ENCODE data around the gene F12.
"Not testable (repeated sequence)": the region's sequence is repeated elsewhere in the genome, so short reads cannot be mapped to it uniquely, and the experiment has no call there.

Gene F12

DNA sequence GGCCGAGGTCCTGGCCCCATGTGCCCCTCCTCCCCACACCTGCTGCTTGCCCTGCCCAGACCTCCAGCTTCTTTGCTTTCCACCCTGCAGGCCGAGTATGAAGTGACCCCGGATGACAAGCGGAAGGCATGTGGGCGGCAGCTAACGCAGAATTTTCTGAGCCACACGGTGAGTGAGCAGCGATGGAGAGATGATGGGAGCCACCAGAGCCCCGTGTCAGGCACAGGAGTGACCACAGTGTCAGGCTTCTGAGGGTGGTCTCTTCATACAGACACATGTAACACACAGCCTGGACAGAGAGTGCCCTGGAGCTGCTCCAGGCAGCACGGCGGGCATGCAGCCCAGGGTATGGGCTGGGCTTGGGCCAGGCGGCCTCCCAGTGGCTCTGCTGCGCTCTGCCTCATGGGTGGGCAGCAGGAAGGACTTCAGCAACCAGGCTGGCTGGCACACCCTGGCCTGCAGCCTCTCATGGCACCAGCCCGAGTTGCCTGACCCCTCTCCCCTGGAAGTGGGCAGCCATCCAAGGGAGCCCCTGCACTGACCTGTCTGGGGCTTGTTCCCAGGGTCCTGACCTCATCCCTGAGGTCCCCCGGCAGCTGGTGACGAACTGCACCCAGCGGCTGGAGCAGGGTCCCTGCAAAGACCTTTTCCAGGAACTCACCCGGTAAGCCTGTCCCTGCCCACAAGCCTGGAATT lies 22.9 kb upstream of the F12 start:
- no peak for DNase-seq (ENCODE audit: low read depth)

DNA sequence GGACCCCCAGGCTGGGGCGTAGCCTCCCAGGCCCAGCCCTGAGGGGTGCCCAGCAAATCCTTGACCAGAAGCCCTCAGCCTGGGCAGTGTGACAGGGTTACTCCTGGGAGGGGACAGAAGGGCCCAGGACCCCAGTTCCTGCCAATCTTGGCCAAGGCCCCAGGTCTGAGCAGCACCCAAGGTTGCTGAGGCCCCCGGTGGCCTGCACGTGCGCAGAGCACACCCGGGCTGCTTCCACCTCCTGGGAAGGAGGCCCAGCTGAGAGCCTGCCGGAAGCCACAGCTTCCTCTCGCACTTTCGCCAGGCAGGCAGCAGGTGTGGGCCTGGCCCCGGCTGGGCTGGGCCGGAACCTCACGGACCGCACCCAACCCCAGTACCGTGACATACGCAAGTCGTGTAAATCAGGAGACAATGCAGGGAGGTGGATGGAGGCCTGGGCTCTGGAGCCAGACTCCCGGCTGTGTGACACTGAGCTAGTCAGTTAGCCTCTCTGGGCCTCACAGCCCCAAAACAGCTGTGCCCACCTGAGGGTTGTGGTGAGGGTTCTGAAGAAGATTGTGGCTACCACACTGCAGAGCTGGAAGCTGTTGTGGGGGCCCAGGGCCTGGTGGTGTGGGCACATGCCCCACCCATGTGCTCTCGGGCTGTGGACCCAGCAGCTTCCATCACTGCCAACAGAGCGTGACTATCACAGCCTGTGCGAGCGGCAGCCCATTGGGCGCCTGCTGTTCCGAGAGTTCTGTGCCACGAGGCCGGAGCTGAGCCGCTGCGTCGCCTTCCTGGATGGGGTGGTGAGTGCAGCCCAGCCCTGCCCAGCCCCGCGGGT lies 22.2 kb upstream of the F12 start:
- no peak for DNase-seq (ENCODE audit: low read depth)

DNA sequence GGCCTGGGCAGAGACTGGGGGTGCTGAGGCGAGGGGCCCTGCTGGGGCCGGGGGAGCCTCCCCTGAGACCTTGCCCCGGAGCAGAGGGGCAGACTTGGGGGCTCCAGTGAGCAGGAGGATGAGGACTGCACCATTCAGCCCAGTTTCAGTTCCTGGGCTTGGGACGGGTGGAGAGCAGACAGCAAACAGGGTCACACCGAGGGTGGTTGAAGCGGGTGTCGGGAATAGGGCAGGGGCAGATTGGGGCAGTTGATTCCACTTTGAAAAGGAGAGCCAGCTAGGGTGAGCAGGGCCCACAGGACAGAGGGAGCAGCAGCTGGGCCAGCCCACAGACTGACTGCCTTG lies 21.6 kb upstream of the F12 start:
- DNase-seq (ENCODE audit: low read depth) = no peak

DNA sequence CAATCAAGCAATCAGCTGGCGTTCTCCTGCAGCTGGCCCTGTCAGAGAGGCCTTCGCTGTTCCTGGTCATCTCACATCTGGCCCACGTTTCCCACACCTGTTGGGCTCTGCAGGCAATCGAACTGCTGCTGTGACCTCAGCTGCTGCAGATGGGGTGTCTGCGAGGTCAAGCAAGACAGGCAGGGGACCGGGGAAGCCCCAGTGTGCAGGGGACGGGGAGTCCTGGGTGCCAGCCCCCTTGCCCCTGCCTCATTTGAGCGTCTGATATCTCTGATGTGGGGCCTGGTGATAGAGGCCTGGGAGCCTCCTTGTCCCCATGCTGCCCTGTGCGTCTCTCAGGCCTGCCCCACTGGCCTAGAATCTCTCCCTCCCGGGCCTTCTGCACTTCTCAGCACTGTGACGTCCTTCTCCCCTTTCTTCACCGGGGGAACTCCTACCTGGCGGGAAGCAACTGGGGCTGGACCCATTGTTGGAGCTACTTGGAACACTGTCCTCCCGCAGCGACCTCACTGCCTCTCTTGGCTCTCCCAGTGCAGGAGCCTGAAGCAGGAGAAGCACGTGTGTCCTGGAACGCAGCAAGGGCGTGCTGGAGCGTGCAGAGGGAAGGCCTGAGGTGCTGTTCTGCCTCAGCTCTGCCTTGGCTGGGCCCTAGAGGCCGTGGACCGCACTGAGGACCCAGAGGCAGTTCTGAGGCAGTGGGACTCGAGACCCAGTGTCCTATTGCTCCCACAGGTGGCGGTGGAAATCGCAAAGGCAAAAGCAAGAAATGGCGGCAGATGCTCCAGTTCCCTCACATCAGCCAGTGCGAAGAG lies 21.0 kb upstream of the F12 start:
- no peak for DNase-seq (ENCODE audit: low read depth)

DNA sequence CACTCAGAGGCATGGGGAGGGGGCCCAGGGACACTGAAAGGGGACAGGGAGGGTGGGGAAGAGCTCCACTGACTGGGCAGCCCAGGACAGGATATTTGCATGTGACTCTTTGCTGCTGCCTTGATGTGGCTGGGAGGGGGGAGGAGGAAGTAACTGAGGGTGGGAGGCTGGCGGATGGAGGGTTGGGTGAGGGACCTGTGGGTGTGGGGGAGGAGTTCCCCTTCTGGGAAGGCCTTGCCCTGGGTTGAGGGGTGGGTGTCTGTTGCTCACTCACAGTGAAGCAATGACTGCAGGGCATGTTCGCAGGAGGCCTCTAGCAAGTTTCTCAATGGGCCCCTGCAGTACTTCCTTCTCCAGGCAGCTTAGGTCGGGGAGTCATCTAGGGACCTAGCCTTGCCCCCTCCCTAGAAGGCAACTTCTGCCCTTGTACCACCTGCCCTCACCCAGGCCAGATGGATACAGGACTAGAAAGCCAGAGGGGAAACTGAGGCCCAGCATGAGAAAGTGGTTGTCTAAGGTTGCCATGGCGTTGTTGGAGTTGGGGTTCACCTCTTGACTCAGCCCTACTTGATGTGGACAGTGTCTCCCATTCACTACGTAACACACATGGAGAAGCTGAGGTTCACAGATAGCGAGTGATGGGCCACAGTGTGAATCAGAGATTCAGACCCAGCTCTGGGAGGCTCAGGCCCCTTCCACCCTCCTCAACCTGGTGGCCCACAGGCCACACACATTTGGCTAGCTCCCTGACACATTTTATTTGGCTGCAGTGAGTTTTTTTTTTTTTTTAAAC lies 20.1 kb upstream of the F12 start:
- peak; percentile 66 for DNase-seq (ENCODE audit: low read depth)

DNA sequence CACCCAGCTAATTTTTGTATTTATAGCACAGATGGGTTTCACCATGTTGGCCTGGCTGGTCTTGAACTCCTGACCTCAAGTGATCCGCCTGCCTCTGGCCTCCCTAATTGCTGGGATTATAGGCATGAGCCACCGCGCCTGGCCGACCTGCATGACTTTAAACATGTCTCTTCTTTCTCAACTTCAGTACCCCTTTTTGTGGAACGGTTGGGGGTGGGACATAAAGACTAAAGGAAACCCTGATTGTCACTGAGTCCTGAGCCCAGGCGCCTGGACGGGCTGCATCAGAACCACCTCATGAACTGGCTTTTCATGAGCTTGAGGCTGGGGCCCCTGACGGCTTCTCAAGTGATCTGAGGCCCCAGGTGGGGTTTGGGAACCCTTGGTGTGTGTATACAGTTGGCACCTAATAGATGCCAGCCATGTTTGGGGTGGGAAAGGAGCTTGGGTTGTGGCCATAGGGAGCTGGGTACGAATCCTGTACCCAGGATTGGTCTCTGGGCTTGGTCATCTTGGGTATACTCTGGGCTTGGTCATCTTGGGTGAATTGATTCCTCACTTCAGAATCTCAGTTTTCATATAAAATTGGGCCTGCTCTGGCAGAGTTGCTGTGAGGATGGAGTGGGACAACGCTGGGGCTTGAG lies 19.3 kb upstream of the F12 start:
- DNase-seq (ENCODE audit: low read depth) = no peak

DNA sequence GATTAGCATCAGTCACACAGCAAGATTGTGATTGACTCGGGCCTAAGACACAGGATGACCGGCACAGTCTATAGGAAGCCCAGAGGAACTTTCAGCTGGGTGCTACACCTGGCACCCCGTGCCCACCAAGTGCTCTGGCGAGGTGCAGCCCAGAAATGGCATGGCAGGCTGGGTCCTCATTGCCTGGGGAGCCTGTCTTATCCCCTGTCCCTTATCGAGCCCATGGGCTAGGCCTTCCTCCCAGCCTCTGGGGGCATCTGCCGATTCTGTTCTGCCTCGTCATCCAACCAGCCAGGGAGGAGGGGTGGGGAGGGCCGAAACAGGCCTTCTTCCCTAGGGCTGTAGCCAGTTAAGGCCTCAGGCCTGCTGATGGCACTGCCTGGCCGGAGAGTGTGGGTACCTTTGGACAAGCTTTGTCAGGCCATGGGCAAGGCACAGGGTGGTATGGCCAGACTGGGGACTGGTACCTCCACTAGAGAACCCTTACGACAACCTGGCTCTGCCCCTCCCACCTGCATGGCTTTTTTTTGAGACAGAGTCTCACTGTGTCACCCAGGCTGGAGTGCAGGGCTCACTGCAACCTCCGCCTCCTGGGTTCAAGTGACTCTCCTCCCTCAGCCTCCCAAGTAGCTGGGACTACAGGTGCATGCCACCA lies 18.7 kb upstream of the F12 start:
- DNase-seq (ENCODE audit: low read depth) = no peak

DNA sequence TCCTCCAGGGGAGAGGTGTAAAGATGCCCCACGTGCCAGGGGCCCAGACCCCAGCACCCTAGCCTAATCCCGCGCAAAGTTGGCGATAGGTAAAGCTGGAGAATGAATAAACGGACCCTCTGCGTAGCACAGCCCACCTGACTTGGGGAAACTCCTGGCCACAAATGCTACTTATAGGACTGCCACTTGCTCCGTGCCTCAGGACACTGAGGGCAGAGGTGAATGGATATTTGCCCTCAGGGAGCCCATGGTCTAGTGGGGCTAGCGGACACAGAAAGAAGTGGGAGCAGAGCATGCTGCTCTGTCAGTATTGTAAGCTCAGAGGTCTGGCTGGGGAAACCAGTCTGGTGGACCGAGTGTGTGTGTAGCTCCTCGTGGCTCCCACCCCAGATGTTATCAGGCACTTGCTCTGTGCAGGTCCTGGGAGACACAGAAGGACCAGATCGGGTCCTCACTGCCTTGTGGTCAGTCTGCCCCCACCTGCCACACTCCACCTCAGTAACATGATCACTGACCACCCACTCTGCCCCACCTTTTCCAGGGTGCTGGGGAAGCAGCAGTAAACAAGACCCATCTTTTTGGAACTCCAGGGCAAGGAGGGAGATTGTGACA lies 18.0 kb upstream of the F12 start:
- no peak for DNase-seq (ENCODE audit: low read depth)

DNA sequence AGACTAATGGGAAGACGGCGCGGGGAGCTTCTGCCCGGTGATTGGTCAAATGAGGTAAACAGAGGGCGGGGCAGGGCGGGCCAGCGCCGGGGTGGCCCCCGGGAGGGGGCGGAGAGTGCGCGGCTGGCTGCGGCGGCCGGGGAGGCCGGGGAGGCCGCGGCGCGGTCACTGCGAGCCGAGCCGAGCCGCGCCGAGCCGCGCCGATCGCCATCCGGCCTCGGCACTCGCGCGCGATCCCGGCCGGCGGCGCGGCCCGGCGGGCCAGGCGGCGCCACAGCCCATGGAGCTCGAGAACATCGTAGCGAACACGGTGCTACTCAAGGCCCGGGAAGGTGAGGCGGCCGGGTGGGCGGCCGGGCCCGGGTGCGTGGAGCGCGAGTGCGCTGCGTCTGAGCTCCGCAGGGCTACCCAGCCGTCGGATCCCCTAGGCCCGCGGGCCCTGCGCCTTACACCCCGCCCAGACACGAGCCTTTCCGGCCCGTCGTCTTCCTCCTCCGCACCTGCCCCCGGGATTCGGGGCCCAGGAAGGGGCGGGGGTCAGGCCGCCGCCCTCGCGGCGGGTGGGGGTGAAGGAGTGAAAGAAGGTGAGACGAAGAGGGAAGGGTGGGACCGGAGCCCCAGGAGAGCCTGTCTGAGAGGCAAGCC lies 17.3 kb upstream of the F12 start, which contains the start of gene GRK6:
GRK6 (plus strand) TSS at position 111 of the 645 bp plus-strand sequence; CDS start at position 281, 170 bp downstream.
- DNase-seq (ENCODE audit: low read depth) = no peak

DNA sequence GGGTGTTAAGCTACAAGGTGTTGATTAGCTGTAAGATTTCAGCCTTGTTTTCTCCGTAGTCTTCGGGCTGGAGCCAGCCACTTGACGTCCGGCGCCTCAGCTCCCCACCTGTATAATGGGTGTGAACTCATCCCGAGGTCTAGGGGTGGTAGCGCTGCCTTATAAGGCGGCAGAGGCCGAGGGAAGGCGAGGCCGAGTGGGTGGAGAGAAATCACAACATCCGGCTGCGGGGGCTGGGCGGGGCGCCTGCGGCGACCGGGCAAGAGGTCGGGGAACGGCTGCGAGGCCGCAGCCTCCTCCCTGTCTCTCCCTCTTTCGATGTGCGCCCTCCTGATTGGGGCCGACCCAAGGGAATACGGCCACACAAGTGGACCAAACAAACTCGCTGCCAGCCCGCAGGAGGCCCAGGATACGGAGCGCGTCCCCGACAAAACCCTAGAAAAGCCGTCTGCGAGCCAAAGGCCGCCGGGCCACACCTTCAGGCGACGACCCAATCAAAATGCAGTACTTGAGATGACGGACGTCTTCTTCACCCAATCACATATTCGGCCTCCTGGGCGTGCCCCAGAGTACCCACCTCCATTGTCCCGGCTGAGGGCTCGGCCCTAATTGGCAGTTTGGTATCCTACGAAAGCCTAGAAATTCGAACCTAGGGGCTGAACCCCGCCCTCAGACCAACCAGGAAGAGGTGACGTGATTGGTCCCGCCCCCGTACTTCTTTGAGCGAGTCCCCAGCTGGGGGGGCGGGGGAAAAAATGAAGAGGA lies 16.6 kb upstream of the F12 start:
- DNase-seq (ENCODE audit: low read depth) = peak; percentile 100

DNA sequence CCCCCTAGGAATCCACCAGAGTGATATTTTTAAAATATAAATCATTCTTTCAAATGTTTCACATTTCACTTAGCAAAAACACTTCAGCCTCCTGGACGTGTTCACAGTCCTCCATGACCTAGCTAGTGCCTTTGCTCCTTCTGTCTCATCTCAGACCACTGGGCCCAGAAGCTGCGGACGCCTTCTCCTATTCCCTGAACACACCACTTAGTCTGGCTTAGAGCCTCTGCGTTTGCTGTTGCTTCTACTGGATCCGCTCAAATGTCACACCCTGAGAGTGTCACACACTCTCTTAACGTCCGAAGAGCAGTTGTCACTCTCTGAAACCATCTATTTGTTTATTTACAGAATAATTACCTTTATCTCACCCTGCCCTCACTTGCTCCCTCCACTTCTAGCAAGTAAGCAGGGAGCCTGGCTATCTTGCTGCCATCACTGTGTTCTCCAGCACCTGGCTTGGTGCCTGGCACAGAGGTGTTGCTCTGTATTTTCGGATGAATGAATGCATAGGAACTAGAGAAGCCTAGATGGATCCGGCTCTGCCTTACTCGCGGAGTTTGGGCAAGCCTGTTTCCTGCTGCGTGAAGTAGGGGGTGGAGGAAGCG lies 15.9 kb upstream of the F12 start:
- no peak for DNase-seq (ENCODE audit: low read depth)

DNA sequence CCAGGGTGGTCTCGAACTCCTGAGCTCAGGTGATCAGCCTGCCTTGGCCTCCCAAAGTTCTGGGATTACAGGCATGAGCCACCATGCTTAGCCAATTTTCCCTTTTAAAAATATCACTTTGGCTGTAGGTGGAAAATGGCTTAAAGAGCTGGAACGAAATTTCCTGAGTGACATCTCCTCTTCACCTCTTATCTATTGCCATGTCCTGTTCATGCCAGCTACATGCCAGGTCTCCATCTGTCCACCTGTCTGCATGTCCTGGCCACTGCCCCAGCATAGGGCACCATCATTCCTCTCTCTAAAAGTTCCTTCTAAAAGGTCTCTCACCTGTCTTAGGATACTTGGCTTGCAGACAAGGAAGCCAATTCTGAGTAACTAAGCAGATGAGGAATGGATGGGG lies 14.3 kb upstream of the F12 start:
- no peak for DNase-seq (ENCODE audit: low read depth)

DNA sequence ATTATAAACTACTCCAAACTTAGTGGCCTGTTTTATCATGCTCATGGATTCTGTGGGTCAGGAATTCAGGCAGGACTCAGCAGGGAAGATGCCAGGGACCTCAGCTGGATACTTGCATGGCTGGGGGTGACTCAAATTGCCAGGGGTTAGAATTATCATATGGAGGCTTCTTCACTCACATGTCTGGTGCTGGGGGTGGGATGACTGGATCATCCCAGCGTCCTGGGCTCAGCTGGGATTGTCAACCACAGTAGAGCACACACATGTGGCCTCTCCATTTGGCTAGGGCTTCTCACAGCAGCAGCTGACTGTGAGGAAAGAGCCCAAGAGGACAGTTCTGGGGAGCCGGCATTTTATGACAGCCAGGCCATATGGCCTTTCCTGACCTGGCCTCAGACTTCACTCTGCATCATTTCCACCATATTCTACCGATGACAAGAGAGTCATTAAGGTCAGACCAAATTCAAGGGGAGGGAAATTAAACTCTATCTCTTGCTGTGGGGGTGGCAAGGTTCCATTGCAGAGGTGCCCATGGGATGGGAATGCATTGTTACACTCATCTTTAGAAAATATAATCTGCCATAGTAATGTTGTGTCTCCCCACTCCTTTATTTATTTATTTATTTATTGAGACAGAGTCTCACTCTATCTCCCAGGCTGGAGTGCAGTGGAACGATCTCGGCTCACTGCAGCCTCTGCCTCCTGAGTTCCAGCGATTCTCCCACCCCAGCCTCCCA lies 11.9 kb upstream of the F12 start:
- DNase-seq (ENCODE audit: low read depth) = no peak

DNA sequence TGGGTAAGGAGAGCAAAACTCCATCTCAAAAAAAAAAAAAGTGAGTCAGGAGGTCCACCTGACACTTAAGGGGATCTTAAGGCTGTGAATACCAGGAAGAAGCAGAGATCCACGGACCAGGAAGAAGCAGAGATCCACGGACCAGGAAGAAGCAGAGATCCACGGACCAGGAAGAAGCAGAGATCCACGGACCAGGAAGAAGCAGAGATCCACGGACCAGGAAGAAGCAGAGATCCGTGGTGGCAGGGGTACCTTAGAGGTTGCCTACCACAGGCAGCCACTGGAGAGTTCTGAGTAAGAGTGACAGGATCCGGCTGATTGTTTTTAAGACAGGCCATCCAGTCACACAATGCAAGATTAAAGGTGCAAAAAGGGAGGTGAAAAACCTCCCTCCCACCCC lies 11.1 kb upstream of the F12 start:
- DNase-seq (ENCODE audit: low read depth) = not testable (repeated sequence)

DNA sequence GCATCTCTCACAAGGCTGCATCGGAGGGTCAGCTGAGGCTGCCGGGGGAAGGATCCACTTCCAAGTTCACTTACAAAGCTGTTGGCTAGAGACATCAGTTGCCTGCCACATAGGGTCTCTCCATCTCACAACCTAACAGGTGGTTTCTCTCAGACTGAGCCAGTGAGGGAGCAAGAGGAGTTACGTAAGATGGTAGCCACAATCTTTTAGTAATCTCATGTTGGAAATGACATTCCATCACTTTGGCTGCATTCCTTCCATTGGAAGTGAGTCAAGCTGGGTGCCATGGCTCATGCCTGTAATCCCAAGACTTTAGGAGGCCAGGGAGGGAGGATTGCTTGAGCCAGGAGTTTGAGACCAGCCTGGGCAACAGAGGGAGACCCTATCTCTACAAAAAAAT lies 9.7 kb upstream of the F12 start:
- DNase-seq (ENCODE audit: low read depth) = no peak

DNA sequence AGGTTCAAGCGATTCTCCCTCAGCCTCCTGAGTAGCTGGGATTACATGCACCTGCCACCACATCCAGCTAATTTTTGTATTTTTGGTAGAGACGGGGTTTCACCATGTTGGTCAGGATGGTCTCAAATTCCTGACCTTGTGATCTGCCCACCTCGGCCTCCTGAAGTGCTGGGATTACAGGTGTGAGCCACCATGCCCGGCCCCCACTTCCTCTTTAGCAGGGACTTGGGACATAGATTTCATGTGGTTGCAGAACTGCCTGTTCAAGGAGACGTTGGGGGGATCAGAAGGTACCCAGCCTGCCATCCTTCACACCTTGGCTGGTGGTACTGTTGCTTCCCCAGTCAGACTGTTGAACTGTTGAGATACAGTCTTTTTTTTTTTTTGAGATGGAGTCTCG lies 7.7 kb upstream of the F12 start:
- not testable (repeated sequence) for DNase-seq (ENCODE audit: low read depth)

DNA sequence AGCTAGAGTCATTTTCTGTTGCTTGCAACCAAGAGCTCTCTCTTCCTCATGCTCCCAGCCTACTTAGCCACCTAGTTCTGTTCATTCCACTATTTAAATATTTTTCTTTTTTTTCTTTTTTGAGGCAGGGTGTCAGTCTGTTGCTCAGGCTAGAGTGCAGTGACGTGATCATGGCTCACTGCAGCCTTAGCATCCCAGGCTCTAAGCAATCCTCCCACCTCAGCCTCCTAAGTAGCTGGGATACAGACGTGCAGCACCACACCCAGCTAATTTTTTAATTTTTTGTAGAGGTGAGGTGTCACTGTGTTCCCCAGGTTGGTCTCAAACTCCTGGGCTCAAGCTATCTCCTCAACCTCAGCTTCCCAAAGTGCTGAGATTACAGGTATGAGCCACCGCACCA lies 5.1 kb upstream of the F12 start:
- DNase-seq (ENCODE audit: low read depth) = no peak

DNA sequence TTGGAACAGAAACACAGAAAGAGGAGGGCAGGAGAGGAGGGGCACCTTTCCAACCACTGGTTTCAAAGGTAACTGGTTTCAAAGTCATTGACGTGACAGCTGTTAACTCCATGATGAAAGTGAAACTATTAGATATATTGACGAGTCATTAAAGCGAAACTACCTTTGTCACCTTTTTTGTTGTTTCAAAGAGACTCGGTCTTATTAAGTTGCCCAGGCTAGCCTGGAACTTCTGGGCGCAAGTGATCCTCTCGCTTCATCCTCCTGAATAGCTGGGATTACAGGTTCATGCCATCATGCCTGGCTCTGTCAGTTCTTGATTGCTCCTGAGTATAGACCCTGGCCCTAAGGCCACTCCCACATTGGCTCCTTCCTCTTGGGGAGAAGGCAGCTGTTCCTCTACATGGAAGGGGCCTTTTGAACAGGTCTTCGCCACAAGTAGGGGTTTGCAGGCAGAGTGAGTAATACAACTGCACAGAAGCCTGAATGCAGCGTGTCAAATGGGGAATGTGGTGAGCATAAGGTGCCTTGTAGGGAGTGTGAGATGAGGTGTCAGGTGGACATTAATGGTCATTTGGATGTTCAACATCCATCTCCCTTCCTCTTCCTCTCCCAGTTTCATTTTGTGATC lies 3.4 kb upstream of the F12 start:
- DNase-seq (ENCODE audit: low read depth) = no peak

Measured in stimulated activated CD8-positive, alpha-beta memory T cell treated with anti-CD3 and anti-CD28 coated beads, Interleukin-12 subunit alpha, Interleukin-12 subunit beta, amount 100 ng/mL, for 1 hour (primary cell).